Endothelial cell of umbilical vein (primary cell): ENCODE measurements around the gene INPP4B. TPM values are rescaled to one million over a fixed set of nuclear protein-coding genes. Genes with fewer than 3 reads are reported as not detected.

Experiments
- BruUV-seq: library from RNA; stranded (reverse); fragments of 400-500 nt; replicated peaks from 2 replicates; lab custom pipeline; 2021; lab: Mats Ljungman, UMichigan
- CTCF ChIA-PET: fragments of 300-600, 350-600 bp; sonication (Branson Sonifier 250); formaldehyde crosslinking; loops from one replicate; lab custom pipeline; 2021; ENCODE audit warnings: antibody characterized with exemption, inconsistent platforms; lab: Charles Lee
- POLR2A ChIA-PET: fragments of 300-600, 350-600 bp; sonication (Branson Sonifier 250); formaldehyde crosslinking; loops from one replicate; lab custom pipeline; 2021; ENCODE audit warnings: antibody characterized with exemption, inconsistent platforms; lab: Charles Lee
- DNase-seq: peaks from one replicate; pipeline ENCODE4 v3.0.0-alpha.2; 2011; ENCODE audit warnings: low read depth, low spot score
- FAIRE-seq: peaks from 2 replicates; lab custom pipeline; 2011; peaks lifted over from hg19 to GRCh38; lab: Jason Lieb, UNC
- H2AFZ ChIP-seq: 2 replicates; pipeline ENCODE4 v1.6.0; 2012; ENCODE audit warnings: low read depth, low read length, control low read depth, inconsistent platforms
- H3K27ac ChIP-seq: 2 replicates; pipeline ENCODE4 v1.5.1; 2011; ENCODE audit warnings: low read depth, mild to moderate bottlenecking, control low read depth, low read length, moderate library complexity; ENCODE audit not compliant: insufficient read depth
- H3K27me3 ChIP-seq, 2 experiments: 2 replicates each; pipeline versions ENCODE4 v1.6.0 to v1.6.1; 2011; ENCODE audit warnings: low read length in 2 of 2, mixed read lengths in 1 of 2; ENCODE audit not compliant: control insufficient read depth in 2 of 2, insufficient read depth in 2 of 2
- H3K36me3 ChIP-seq, 2 experiments: 2 replicates in 1 of 2; 3 replicates in 1 of 2; pipeline ENCODE4 v1.5.1; 2011; ENCODE audit warnings: low read length in 2 of 2, mild to moderate bottlenecking in 1 of 2, moderate library complexity in 1 of 2; ENCODE audit not compliant: control insufficient read depth in 2 of 2, insufficient read depth in 2 of 2; ENCODE audit errors: extremely low read depth in 1 of 2
- H3K4me1 ChIP-seq: 3 replicates; pipeline ENCODE4 v1.5.1; 2011; ENCODE audit warnings: mild to moderate bottlenecking, low read length; ENCODE audit not compliant: control insufficient read depth, insufficient read depth; ENCODE audit errors: extremely low read depth
- H3K4me2 ChIP-seq: 2 replicates; pipeline ENCODE4 v1.6.1; 2011; ENCODE audit warnings: low read length, control low read depth, mixed read lengths; ENCODE audit not compliant: insufficient read depth
- H3K4me3 ChIP-seq, 3 experiments: fragments of 200-600 bp in 1 of 3; sonication (generic), shearing (Covaris generic) in 1 of 3; replicated peaks in 1 of 3; 2 replicates each; pipeline ENCODE4 v1.5.1; 2011 to 2016; ENCODE audit warnings: control low read depth in 3 of 3, low read length in 3 of 3, mild to moderate bottlenecking in 2 of 3, inconsistent platforms in 1 of 3, low read depth in 1 of 3, moderate library complexity in 1 of 3; ENCODE audit not compliant: insufficient read depth in 1 of 3
- H3K79me2 ChIP-seq: 2 replicates; pipeline ENCODE4 v1.6.0; 2012; ENCODE audit warnings: low read length, inconsistent platforms; ENCODE audit not compliant: control insufficient read depth, insufficient read depth
- H3K9ac ChIP-seq: replicated peaks from 2 replicates; pipeline ENCODE3; 2011; ENCODE audit warnings: low read length, control low read depth; ENCODE audit not compliant: insufficient read depth; ENCODE audit errors: extremely low read depth
- H3K9me1 ChIP-seq: replicated peaks from 3 replicates; pipeline ENCODE4 v1.6.0; 2011; ENCODE audit warnings: mild to moderate bottlenecking, low read length; ENCODE audit not compliant: control insufficient read depth, insufficient read depth; ENCODE audit errors: extremely low read depth
- H3K9me3 ChIP-seq: replicated peaks from 2 replicates; pipeline ENCODE4 v1.5.1; 2012; ENCODE audit warnings: low read length, inconsistent platforms; ENCODE audit not compliant: control insufficient read depth, insufficient read depth
- H4K20me1 ChIP-seq: replicated peaks from 2 replicates; pipeline ENCODE3; 2011; ENCODE audit warnings: mild to moderate bottlenecking, low read length; ENCODE audit not compliant: control insufficient read depth, insufficient read depth; ENCODE audit errors: extremely low read depth
- CTCF ChIP-seq, 2 donors: IDR thresholded peaks; 1 replicate in 1 of 2; 2 replicates in 1 of 2; pipeline ENCODE4 v1.5.1; 2011; ENCODE audit warnings: low read length in 2 of 2, mild to moderate bottlenecking in 2 of 2, moderate library complexity in 2 of 2, control low read depth in 1 of 2, inconsistent platforms in 1 of 2, low read depth in 1 of 2; ENCODE audit not compliant: insufficient read depth in 1 of 2; ENCODE audit errors: extremely low read depth in 1 of 2
- EZH2 ChIP-seq: IDR thresholded peaks from 2 replicates; pipeline ENCODE4 v1.6.1; 2012; ENCODE audit warnings: borderline replicate concordance, low read depth, mild to moderate bottlenecking, moderate library complexity, low read length, inconsistent platforms; ENCODE audit not compliant: severe bottlenecking
- FOS ChIP-seq: IDR thresholded peaks from 2 replicates; pipeline ENCODE4 v1.6.1; 2011; ENCODE audit warnings: mild to moderate bottlenecking, low read length, moderate library complexity, borderline replicate concordance; ENCODE audit not compliant: insufficient read depth
- GATA2 ChIP-seq: IDR thresholded peaks from 2 replicates; pipeline ENCODE4 v1.7.0; 2011; ENCODE audit warnings: low read depth, mild to moderate bottlenecking, moderate library complexity, mixed read lengths, low read length; ENCODE audit not compliant: insufficient read length, insufficient read depth
- JUN ChIP-seq: IDR thresholded peaks from 2 replicates; pipeline ENCODE4 v1.6.1; 2011; ENCODE audit warnings: borderline replicate concordance, low read depth; ENCODE audit not compliant: insufficient read length, insufficient read depth
- MAX ChIP-seq: IDR thresholded peaks from 2 replicates; pipeline ENCODE4 v1.6.1; 2011; ENCODE audit not compliant: insufficient read depth, insufficient read length
- MYC ChIP-seq: IDR thresholded peaks from one replicate; pipeline ENCODE4 v1.6.1; 2011; ENCODE audit warnings: mild to moderate bottlenecking, low read depth, low read length
- POLR2A ChIP-seq: IDR thresholded peaks from 2 replicates; pipeline ENCODE4 v1.6.1; 2012; ENCODE audit warnings: low read depth, mild to moderate bottlenecking, control low read depth, low read length
- POLR2AphosphoS5 ChIP-seq: IDR thresholded peaks from 2 replicates; pipeline ENCODE4 v1.6.1; 2012; ENCODE audit warnings: low read depth, mild to moderate bottlenecking, control low read depth, low read length, moderate library complexity; ENCODE audit not compliant: insufficient read depth
- dilution Hi-C: fragments of 300-500 bp; cut with MboI; formaldehyde crosslinking; loops from one replicate; pipeline ENCODE4 v1.15.0; 2019; ENCODE audit warnings: low sequenced_read_pairs; ENCODE audit not compliant: extremely low pct_ligation_motif_present
- intact Hi-C: fragments of 100-400 bp; cut with micrococcal nuclease; formaldehyde crosslinking; loops from one replicate; pipeline ENCODE4 v1.10.0; 2022
- polyA plus RNA-seq, 4 experiments: library from polyadenylated mRNA; depleted of rRNA in 3 of 4; stranded (reverse) in 3 of 4; unstranded in 1 of 4; fragments of >200 nt; gene quantifications; 2 replicates each; pipeline versions ENCODE4 v1.2.1 to v1.2.3, GENCODE V29; 2011 to 2012; ENCODE audit warnings: missing spikeins in 1 of 4
- total RNA-seq: library from RNA; stranded (reverse); gene quantifications from 2 replicates; pipeline ENCODE4 v1.2.3, GENCODE V29; 2021

INPP4B gene
- total and polyA plus RNA-seq, 2 donors (not counting 3 experiments of a cell fraction or from before 2014, with no cell fraction given), result 0.41 to 3.1 TPM

GRCh38 chr4:142567199-142567598 lies 278.9 kb downstream of the INPP4B start:
- dilution Hi-C loops, result no loop called here
- no peak overlapping the region for H3K4me3 ChIP-seq
- no peak overlapping the region for H3K9ac ChIP-seq
- no peak overlapping the region for H2AFZ ChIP-seq
- intact Hi-C loops, result no loop called here
- TF ChIP-seq GATA2, result no peak
- ChIA-PET CTCF (interaction anchor here (1.2 kb wide), 2 partner anchors 8 to 215 kb away, joined by 3 to 7 read pairs; no protein-coding TSS in a partner anchor), POLR2A (no interaction called here)
- no peaks in the 10 kb centered on the region for H3K4me1 ChIP-seq
- FAIRE-seq (no peak), DNase-seq (no peak)
- H3K27me3 ChIP-seq, result no peaks in the 10 kb centered on the region
- H3K9me1 ChIP-seq, result peaks cover 2% of the 10 kb centered on the region
- H3K36me3 ChIP-seq, result no peaks in the 10 kb centered on the region
- H3K27ac ChIP-seq, result no peak overlapping the region
- H4K20me1 ChIP-seq, result no peaks in the 10 kb centered on the region
- H3K79me2 ChIP-seq, result no peaks in the 10 kb centered on the region
- H3K4me2 ChIP-seq, result no peak overlapping the region
- H3K9me3 ChIP-seq, result no peaks in the 10 kb centered on the region
- no TSS peak for BruUV-seq

- Histone ChIP-seq H2AFZ (no peak overlapping the region), H3K27ac (no peak overlapping the region), H3K9ac (no peak overlapping the region), H3K9me3 (no peaks in the 10 kb centered on the region), H4K20me1 (no peaks in the 10 kb centered on the region), H3K36me3 (no peaks in the 10 kb centered on the region), H3K4me1 (no peaks in the 10 kb centered on the region), H3K27me3 (no peaks in the 10 kb centered on the region), H3K9me1 (peaks cover 2% of the 10 kb centered on the region), H3K4me3 (no peak overlapping the region), H3K79me2 (no peaks in the 10 kb centered on the region), H3K4me2 (no peak overlapping the region)
- intact Hi-C loops (no loop called here), dilution Hi-C loops (no loop called here)
- no peak for DNase-seq
- ChIA-PET POLR2A (no interaction called here), CTCF (interaction anchor here (1.2 kb wide), 2 partner anchors 9 to 214 kb away, joined by 3 to 7 read pairs; no protein-coding TSS in a partner anchor)
- TF ChIP-seq FOS (no peak), MAX (no peak), EZH2 (no peak), POLR2AphosphoS5 (no peak), MYC (no peak), POLR2A (no peak), GATA2 (no peak), JUN (no peak), CTCF (IDR thresholded peaks at IDR 0.05; ENCODE audit: extremely low read depth in 1 of 2, insufficient read depth in 1 of 2, low read depth in 1 of 2, low read length in 2 of 2) (no peak)
- FAIRE-seq, result no peak
- no TSS peak for BruUV-seq
Measured at GRCh38 chr4:142566777-142567176, 279.3 kb downstream of the INPP4B start.
